NCI-H82 treated with DMSO at 0.1 percent for 48 hours (cell line): ENCODE measurements around the gene RSRC2.
A peak's percentile ranks its signal among the peaks of the same experiment; 100 is the strongest.
"Not testable (repeated sequence)": the region's sequence is repeated elsewhere in the genome, so short reads cannot be mapped to it uniquely, and the experiment has no call there.

Experiments used
- DNase-seq: peaks from one replicate; lab custom pipeline; 2025; ENCODE audit not compliant: unreplicated experiment; lab: John Stamatoyannopoulos, UW

Gene RSRC2, protein sequence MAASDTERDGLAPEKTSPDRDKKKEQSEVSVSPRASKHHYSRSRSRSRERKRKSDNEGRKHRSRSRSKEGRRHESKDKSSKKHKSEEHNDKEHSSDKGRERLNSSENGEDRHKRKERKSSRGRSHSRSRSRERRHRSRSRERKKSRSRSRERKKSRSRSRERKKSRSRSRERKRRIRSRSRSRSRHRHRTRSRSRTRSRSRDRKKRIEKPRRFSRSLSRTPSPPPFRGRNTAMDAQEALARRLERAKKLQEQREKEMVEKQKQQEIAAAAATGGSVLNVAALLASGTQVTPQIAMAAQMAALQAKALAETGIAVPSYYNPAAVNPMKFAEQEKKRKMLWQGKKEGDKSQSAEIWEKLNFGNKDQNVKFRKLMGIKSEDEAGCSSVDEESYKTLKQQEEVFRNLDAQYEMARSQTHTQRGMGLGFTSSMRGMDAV

GRCh38 chr12:122526683-122527477 is at the start of gene RSRC2, which contains the start of gene KNTC1:
RSRC2 (minus strand) TSS chr12:122526936; CDS start chr12:122526853, 83 bp downstream.
KNTC1 (plus strand) TSS chr12:122527249; CDS start chr12:122530064, 2,815 bp downstream.
- peak; percentile 100 for DNase-seq

DNA sequence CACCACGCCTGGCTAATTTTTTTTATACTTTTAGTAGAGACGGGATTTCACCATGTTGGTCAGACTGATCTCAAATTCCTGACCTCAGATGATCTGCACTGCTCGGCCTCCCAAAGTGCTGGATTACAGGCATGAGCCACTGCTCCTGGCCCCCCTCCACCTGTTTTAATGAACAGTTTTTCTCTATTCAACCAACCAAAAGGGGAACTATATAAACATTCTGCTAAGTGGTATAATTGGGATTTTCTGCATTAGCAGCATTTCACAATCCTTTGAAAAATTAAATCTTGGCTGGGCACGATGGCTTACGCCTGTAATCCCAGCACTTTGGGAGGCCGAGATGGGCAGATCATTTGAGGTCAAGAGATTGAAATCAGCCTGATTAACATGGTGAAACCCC is 45.1 kb upstream of the RSRC2 start:
- DNase-seq = peak; percentile 60

GRCh38 chr12:122570006-122570405 is 43.3 kb upstream of the RSRC2 start:
- not testable (repeated sequence) for DNase-seq

- DNase-seq = no peak
Observed at GRCh38 chr12:122569288-122569687, 42.6 kb upstream of the RSRC2 start.

DNA sequence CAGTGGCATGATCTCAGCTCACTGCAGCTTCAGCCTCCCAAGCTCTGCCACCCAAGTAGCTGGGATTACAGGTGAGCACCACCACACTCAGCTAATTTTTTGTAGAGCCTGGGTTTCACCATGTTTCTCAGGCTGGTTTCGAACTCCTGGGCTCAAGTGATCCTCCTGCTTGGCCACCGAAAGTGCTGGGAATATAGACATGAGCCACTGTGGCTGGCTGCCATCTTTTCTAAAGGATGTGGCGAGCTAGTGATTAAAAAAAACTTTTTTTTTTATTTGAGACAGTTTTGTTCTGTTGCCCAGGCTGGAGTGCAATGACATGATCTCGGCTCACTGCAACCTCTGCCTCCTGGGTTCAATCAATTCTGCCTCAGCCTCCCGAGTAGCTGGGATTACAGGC is 40.1 kb upstream of the RSRC2 start:
- DNase-seq = not testable (repeated sequence)

- DNase-seq = no peak
Observed at GRCh38 chr12:122563361-122563760, 36.6 kb upstream of the RSRC2 start.

DNA sequence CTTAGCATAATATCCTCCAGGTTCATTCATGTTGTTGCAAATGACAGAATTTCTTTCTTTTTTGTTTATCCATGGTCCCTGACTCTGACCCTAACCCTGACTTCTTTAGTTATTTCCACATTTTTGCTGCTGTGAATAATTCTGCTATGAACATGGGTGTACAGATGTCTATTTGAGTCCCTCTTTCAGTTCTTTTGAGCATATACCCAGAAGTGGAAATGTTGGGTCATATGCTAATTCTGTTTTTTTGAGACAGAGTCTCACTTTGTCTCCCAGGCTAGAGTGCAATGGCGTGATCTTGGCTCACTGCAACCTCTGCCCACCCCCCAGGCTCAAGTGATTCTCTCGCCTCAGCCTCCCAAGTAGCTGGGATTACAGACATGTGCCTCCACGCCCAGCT is 33.4 kb upstream of the RSRC2 start:
- no peak for DNase-seq

- no peak for DNase-seq
Observed at GRCh38 chr12:122558745-122559641, 32.3 kb upstream of the RSRC2 start.

- DNase-seq = no peak
Observed at GRCh38 chr12:122547330-122547729, 20.6 kb upstream of the RSRC2 start.

DNA sequence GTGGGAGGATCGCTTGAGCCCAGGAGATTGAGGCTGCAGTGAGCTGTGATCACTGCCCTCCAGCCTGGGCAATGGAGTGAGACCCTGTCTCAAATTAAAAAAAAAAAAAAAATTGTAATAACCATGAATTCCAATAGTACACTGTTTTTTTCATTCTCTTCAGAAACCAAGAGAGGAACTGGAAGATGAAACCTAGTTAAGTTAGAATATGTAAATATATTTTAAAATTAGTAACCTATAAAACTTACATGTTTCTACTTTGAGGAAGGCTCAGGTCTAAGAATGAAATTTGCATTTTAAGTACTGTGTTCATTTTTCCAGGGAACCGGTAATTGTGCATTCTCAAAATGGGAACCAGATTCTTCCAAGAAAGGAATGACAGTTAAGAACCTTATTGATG is 19.1 kb upstream of the RSRC2 start:
- no peak for DNase-seq

DNA sequence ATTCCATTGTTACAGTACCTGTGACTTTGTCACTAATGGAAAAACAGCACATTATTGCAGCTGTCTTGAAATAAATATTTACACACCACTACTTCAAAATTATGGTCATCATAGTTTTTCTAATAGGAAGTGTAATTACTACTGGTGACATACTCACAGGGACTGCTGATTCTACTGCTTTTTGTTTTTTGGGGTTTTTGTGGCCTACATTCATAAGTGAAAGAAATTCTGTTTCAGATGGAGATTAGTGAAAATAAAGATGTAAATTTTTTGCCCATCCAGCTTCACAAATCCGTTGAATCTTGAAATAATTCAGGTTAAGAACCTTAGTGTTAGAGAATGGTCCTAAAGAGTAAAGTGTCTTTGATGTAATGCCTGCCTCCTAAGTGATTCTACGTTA is 17.8 kb upstream of the RSRC2 start:
- DNase-seq = no peak

- DNase-seq = no peak
Observed at GRCh38 chr12:122538496-122538895, 11.8 kb upstream of the RSRC2 start.

DNA sequence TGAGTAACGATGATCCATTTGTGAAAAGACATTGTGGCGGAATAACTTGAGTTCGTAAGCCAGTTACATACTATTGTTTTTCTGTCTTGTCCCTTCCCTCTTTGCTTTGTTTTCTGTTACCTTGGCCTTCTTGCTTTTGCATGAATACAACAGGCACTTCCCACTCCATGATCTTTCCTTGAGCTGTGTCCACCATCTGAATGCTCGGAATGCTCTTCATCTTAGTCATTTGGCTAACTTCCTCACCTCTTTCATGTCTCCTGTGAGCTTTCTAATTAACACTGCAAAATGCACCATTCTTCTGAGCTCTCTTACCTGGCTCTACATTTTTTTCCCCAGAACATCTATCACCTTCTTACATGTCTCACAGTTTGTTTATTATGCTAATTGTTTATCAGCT is 10.3 kb upstream of the RSRC2 start:
- DNase-seq = no peak

DNA sequence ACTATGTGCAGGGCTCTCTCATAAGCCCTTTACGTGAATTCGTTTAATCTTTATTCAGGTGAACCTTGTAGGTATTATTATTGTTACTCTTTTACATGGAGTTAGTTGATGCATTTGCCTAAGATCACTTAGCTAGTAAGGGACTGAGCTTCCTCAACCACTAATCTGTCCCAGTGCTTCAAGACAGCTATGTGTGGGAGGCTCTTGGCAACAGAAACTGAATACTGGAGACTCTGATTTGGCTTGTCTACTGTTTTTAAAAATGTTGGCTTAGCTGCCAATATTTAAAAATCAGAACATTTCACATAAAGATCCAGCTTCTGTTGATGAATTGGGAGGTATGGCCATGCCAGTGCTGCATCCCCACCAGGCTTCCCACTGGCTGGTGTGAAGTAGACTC is 7.1 kb upstream of the RSRC2 start:
- DNase-seq = no peak

- no peak for DNase-seq
Observed at GRCh38 chr12:122528992-122529391, 2.3 kb upstream of the RSRC2 start.

- DNase-seq = no peak
Observed at GRCh38 chr12:122528582-122528981, 1.8 kb upstream of the RSRC2 start.

DNA sequence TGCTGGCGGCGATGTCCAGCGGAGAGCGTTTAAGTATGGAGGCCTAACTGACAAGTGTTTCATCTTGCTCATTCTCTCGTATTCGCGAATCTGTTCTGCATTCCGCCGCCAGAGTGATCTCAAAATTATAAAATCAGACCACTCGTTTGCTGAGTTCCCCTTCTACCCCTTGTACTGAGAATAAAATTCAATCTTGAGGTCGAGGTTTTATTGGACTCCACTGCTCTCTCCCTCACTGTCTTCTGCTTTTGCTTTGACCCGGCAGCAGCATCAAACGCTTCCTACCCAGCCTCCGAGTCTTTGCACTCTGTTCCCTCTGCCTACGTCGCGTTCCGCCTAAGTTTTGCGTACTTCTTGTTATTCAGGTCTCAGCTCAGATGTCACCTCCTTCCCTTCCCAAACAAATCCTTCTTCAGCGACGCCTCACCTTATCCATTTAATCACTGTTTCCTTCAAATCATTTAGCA is 775 bp upstream of the RSRC2 start:
- DNase-seq = no peak

DNA sequence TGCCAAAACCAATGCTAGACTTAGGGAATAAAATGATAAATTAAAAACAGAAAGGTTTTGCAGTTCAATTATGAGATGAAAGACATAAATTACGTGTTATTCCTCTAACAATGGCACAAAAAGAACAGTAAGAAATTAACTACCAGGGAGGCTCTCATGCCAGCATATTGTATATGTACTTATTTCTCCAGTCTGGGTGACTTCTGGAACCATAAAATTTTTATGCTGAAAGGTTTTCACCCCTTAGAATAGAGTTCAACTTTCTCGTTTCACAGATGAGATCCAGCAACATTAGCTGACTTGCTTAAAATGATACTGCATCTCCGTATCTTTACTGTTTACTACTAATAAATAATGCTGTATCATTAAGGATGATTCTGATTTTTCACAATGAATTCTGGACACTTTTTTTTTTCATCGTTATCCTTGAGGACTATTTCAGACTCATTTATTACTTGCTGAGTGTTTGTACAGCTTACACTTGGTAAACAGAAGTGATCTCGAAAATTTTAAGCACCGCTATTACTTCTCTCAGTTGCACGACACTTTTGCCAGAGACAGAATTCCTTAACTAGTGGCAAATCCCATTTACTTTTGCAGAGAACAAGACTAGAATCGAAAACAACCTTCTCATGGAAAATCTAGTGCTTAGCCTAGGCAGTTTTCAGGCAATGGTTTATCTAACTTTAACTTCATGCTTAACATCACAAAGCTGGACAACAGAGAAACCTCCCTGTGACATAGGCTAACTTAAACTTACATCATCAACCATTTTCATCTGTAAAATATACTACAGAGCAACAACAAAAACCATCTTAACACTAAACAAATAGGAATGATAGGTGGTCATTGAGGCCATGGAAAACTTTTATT is 2.7 kb downstream of the RSRC2 start:
- no peak for DNase-seq

DNA sequence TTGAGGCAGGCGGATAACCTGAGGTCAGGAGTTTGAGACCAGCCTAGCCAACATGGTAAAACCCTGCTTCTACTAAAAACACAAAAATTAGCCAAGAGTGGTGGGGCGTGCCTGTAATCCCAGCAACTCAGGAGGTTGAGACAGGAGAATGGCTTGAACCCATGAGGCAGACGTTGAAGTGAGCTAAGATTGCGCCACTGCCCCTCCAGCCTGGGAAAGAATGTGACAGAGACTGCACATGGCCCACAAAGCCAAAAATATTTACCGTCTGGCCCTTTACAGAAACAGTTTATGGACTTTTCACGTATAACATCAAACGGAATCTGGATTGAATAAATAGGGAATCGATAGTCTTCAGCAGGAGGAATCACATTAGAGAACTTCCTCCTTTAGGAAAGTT is 3.5 kb downstream of the RSRC2 start:
- no peak for DNase-seq

- DNase-seq = no peak
Observed at GRCh38 chr12:122520676-122521075, 6.1 kb downstream of the RSRC2 start.
